Neuron (in vitro differentiated cells): ENCODE results near the gene TENM4.

Experiments
- H2AFZ ChIP-seq: one replicate; pipeline ENCODE4 v1.6.1; 2013; ENCODE audit warnings: low read depth, mild to moderate bottlenecking, inconsistent platforms, low read length, moderate library complexity
- H3K27me3 ChIP-seq: one replicate; pipeline ENCODE4 v1.6.1; 2013; ENCODE audit warnings: low read length; ENCODE audit not compliant: insufficient read depth
- H3K36me3 ChIP-seq: one replicate; pipeline ENCODE4 v1.6.1; 2013; ENCODE audit warnings: low read length; ENCODE audit not compliant: insufficient read depth
- H3K4me1 ChIP-seq: one replicate; pipeline ENCODE4 v1.6.1; 2013; ENCODE audit warnings: low read length; ENCODE audit not compliant: insufficient read depth
- H3K4me3 ChIP-seq: 2 replicates; pipeline ENCODE4 v1.5.1; 2013; ENCODE audit warnings: mild to moderate bottlenecking, low read length, moderate library complexity
- H3K9me3 ChIP-seq: one replicate; pipeline ENCODE4 v1.6.1; 2013; ENCODE audit warnings: low read length

Gene TENM4

GRCh38 chr11:79121351-79121750 lies 319.5 kb downstream of the TENM4 start:
- H3K36me3 ChIP-seq, result no peaks in the 10 kb centered on the region
- H3K4me1 ChIP-seq, result peaks cover 15% of the 10 kb centered on the region
- no peaks in the 10 kb centered on the region for H3K27me3 ChIP-seq
- H3K4me3 ChIP-seq, result no peak overlapping the region
- peaks cover under 1% of the 10 kb centered on the region for H3K9me3 ChIP-seq
- H2AFZ ChIP-seq, result no peak overlapping the region

GRCh38 chr11:79119491-79120284 lies 321.1 kb downstream of the TENM4 start:
- Histone ChIP-seq H3K36me3 (no peaks in the 10 kb centered on the region), H3K4me1 (peaks cover 15% of the 10 kb centered on the region), H2AFZ (no peak overlapping the region), H3K27me3 (no peaks in the 10 kb centered on the region), H3K9me3 (peaks cover 2% of the 10 kb centered on the region), H3K4me3 (no peak overlapping the region)

GRCh38 chr11:79117488-79117887 lies 323.3 kb downstream of the TENM4 start:
- Histone ChIP-seq H3K9me3 (peaks cover 2% of the 10 kb centered on the region), H3K27me3 (no peaks in the 10 kb centered on the region), H2AFZ (no peak overlapping the region), H3K36me3 (no peaks in the 10 kb centered on the region), H3K4me1 (peaks cover 30% of the 10 kb centered on the region), H3K4me3 (no peak overlapping the region)

GRCh38 chr11:79116600-79116999 lies 324.2 kb downstream of the TENM4 start:
- Histone ChIP-seq H2AFZ (no peak overlapping the region), H3K27me3 (no peaks in the 10 kb centered on the region), H3K9me3 (peaks cover 2% of the 10 kb centered on the region), H3K4me3 (no peak overlapping the region), H3K36me3 (no peaks in the 10 kb centered on the region), H3K4me1 (peaks cover 34% of the 10 kb centered on the region)

GRCh38 chr11:79113054-79113690 lies 327.7 kb downstream of the TENM4 start:
- H3K36me3 ChIP-seq, result no peaks in the 10 kb centered on the region
- H3K4me1 ChIP-seq, result peaks cover 19% of the 10 kb centered on the region
- no peaks in the 10 kb centered on the region for H3K27me3 ChIP-seq
- H3K4me3 ChIP-seq, result no peak overlapping the region
- peaks cover 2% of the 10 kb centered on the region for H3K9me3 ChIP-seq
- no peak overlapping the region for H2AFZ ChIP-seq

GRCh38 chr11:79110796-79111195 lies 330.0 kb downstream of the TENM4 start:
- Histone ChIP-seq H3K36me3 (no peaks in the 10 kb centered on the region), H2AFZ (no peak overlapping the region), H3K27me3 (no peaks in the 10 kb centered on the region), H3K4me3 (no peak overlapping the region), H3K4me1 (peaks cover 19% of the 10 kb centered on the region), H3K9me3 (peaks cover 2% of the 10 kb centered on the region)

- no peaks in the 10 kb centered on the region for H3K27me3 ChIP-seq
- peaks cover 19% of the 10 kb centered on the region for H3K4me1 ChIP-seq
- peaks cover under 1% of the 10 kb centered on the region for H3K9me3 ChIP-seq
These were observed 330.5 kb downstream of the TENM4 start for GRCh38 chr11:79110321-79110720.

GRCh38 chr11:79108851-79109250 lies 332.0 kb downstream of the TENM4 start:
- H3K4me3 ChIP-seq, result no peak overlapping the region
- H3K4me1 ChIP-seq, result peaks cover 18% of the 10 kb centered on the region
- H3K36me3 ChIP-seq, result no peaks in the 10 kb centered on the region
- no peaks in the 10 kb centered on the region for H3K9me3 ChIP-seq
- no peak overlapping the region for H2AFZ ChIP-seq
- no peaks in the 10 kb centered on the region for H3K27me3 ChIP-seq

More at GRCh38 chr11:79110321-79110720, 330.5 kb downstream of the TENM4 start:
- Histone ChIP-seq H3K36me3 (no peaks in the 10 kb centered on the region), H3K4me3 (no peak overlapping the region), H2AFZ (no peak overlapping the region)

GRCh38 chr11:79102840-79103239 lies 338.0 kb downstream of the TENM4 start:
- Histone ChIP-seq H3K36me3 (no peaks in the 10 kb centered on the region), H2AFZ (no peak overlapping the region), H3K4me3 (no peak overlapping the region), H3K27me3 (no peaks in the 10 kb centered on the region), H3K9me3 (no peaks in the 10 kb centered on the region), H3K4me1 (no peaks in the 10 kb centered on the region)

GRCh38 chr11:79101656-79102055 lies 339.2 kb downstream of the TENM4 start:
- Histone ChIP-seq H3K9me3 (no peaks in the 10 kb centered on the region), H3K27me3 (no peaks in the 10 kb centered on the region), H3K36me3 (no peaks in the 10 kb centered on the region), H3K4me1 (no peaks in the 10 kb centered on the region), H3K4me3 (no peak overlapping the region), H2AFZ (no peak overlapping the region)

- Histone ChIP-seq H3K9me3 (no peaks in the 10 kb centered on the region), H3K4me1 (no peaks in the 10 kb centered on the region), H3K36me3 (no peaks in the 10 kb centered on the region), H3K27me3 (no peaks in the 10 kb centered on the region), H2AFZ (no peak overlapping the region), H3K4me3 (no peak overlapping the region)
These were observed 340.5 kb downstream of the TENM4 start for GRCh38 chr11:79100093-79100910.

- no peaks in the 10 kb centered on the region for H3K36me3 ChIP-seq
- H3K9me3 ChIP-seq, result no peaks in the 10 kb centered on the region
- no peaks in the 10 kb centered on the region for H3K4me1 ChIP-seq
- H3K27me3 ChIP-seq, result no peaks in the 10 kb centered on the region
- no peak overlapping the region for H2AFZ ChIP-seq
- no peak overlapping the region for H3K4me3 ChIP-seq
These were observed 342.7 kb downstream of the TENM4 start for GRCh38 chr11:79098146-79098545.

GRCh38 chr11:79097246-79097875 lies 343.5 kb downstream of the TENM4 start:
- Histone ChIP-seq H2AFZ (no peak overlapping the region), H3K4me3 (no peak overlapping the region), H3K4me1 (no peaks in the 10 kb centered on the region), H3K27me3 (no peaks in the 10 kb centered on the region), H3K36me3 (no peaks in the 10 kb centered on the region), H3K9me3 (no peaks in the 10 kb centered on the region)
